IMR-90 (cell line): Measurements from ENCODE around the gene RFX1. TPM values are rescaled to one million over a fixed set of nuclear protein-coding genes. Genes with fewer than 3 reads are reported as not detected.

Experiments used
- ATAC-seq: fragments of 200-7000 bp; cut with Tn5 transposase; 2 replicates; pipeline ENCODE4 v1.9.1; 2020; ENCODE audit warnings: low read depth, mild to moderate bottlenecking, moderate library complexity
- BruUV-seq: library from RNA; stranded (reverse); fragments of 400-500 nt; replicated peaks from 2 replicates; lab custom pipeline; 2021; lab: Mats Ljungman, UMichigan
- CTCF ChIA-PET: fragments of 300-600 bp; formaldehyde crosslinking; extraction: SDS; loops from one replicate; lab custom pipeline; 2021; ENCODE audit warnings: antibody characterized with exemption; lab: Yijun Ruan, JAX
- POLR2A ChIA-PET: fragments of 300-600 bp; sonication (Branson Sonifier 250); formaldehyde crosslinking; loops from one replicate; lab custom pipeline; 2022; ENCODE audit warnings: antibody characterized with exemption; ENCODE audit not compliant: unreplicated experiment; lab: Charles Lee
- DNase-seq: peaks from one replicate; pipeline ENCODE4 v3.0.0; 2013
- H2AFZ ChIP-seq: replicated peaks from 2 replicates; pipeline ENCODE3; 2013; ENCODE audit warnings: low read length, mild to moderate bottlenecking; ENCODE audit not compliant: poor library complexity
- H2AK5ac ChIP-seq: 2 replicates; pipeline ENCODE4 v1.6.1; 2013; ENCODE audit warnings: low read depth, low read length, inconsistent platforms
- H2AK9ac ChIP-seq: replicated peaks from 2 replicates; pipeline ENCODE3; 2013; ENCODE audit warnings: mild to moderate bottlenecking, low read depth, low read length, moderate library complexity; ENCODE audit not compliant: poor library complexity
- H2BK120ac ChIP-seq: 2 replicates; pipeline ENCODE4 v1.6.1; 2013; ENCODE audit warnings: low read depth, low read length, inconsistent platforms
- H2BK15ac ChIP-seq: 3 replicates; pipeline ENCODE4 v1.6.1; 2013; ENCODE audit warnings: low read depth, low read length, inconsistent platforms
- H2BK20ac ChIP-seq: 2 replicates; pipeline ENCODE4 v1.6.1; 2013; ENCODE audit warnings: low read depth, mild to moderate bottlenecking, inconsistent platforms, low read length, moderate library complexity
- H2BK5ac ChIP-seq: 2 replicates; pipeline ENCODE4 v1.6.1; 2013; ENCODE audit warnings: mild to moderate bottlenecking, low read depth, low read length, inconsistent platforms; ENCODE audit not compliant: poor library complexity, severe bottlenecking
- H3K14ac ChIP-seq: replicated peaks from 2 replicates; pipeline ENCODE4 v1.6.1; 2013; ENCODE audit warnings: low read depth, low read length, inconsistent platforms
- H3K18ac ChIP-seq: 2 replicates; pipeline ENCODE4 v1.6.1; 2013; ENCODE audit warnings: low read depth, low read length, control low read depth
- H3K23ac ChIP-seq: 2 replicates; pipeline ENCODE4 v1.6.1; 2013; ENCODE audit warnings: low read depth, low read length, inconsistent platforms
- H3K27ac ChIP-seq: 2 replicates; pipeline ENCODE4 v1.5.1; 2013; ENCODE audit warnings: mild to moderate bottlenecking, control low read depth, low read length; ENCODE audit not compliant: insufficient read depth
- H3K27me3 ChIP-seq: 2 replicates; pipeline ENCODE4 v1.6.1; 2013; ENCODE audit warnings: low read length; ENCODE audit not compliant: control insufficient read depth, insufficient read depth
- H3K36me3 ChIP-seq: 2 replicates; pipeline ENCODE4 v1.6.1; 2013; ENCODE audit warnings: low read length, mixed read lengths; ENCODE audit not compliant: control insufficient read depth, insufficient read depth
- H3K4ac ChIP-seq: 2 replicates; pipeline ENCODE4 v1.6.1; 2013; ENCODE audit warnings: low read depth, low read length, inconsistent platforms
- H3K4me1 ChIP-seq: 2 replicates; pipeline ENCODE4 v1.6.1; 2013; ENCODE audit warnings: low read length, mixed read lengths; ENCODE audit not compliant: control insufficient read depth, insufficient read depth
- H3K4me2 ChIP-seq: 2 replicates; pipeline ENCODE4 v1.6.1; 2013; ENCODE audit warnings: low read depth, mild to moderate bottlenecking, control low read depth, low read length, moderate library complexity
- H3K4me3 ChIP-seq: 2 replicates; pipeline ENCODE4 v1.5.1; 2013; ENCODE audit warnings: low read depth, mild to moderate bottlenecking, control low read depth, low read length, moderate library complexity; ENCODE audit not compliant: insufficient read depth
- H3K56ac ChIP-seq: 2 replicates; pipeline ENCODE4 v1.6.1; 2013; ENCODE audit warnings: low read length, inconsistent platforms; ENCODE audit not compliant: insufficient read depth; ENCODE audit errors: extremely low read depth
- H3K79me1 ChIP-seq, 2 experiments: 2 replicates each; pipeline ENCODE4 v1.6.1; 2013; ENCODE audit warnings: low read length in 2 of 2, inconsistent platforms in 1 of 2, low read depth in 1 of 2
- H3K9ac ChIP-seq: 2 replicates; pipeline ENCODE4 v1.6.1; 2013; ENCODE audit warnings: low read depth, low read length, control low read depth
- H3K9me1 ChIP-seq: 2 replicates; pipeline ENCODE4 v1.6.1; 2013; ENCODE audit warnings: low read length, inconsistent platforms; ENCODE audit not compliant: insufficient read depth
- H3K9me3 ChIP-seq: 2 replicates; pipeline ENCODE4 v1.6.1; 2013; ENCODE audit warnings: low read length; ENCODE audit not compliant: control insufficient read depth, insufficient read depth
- H4K20me1 ChIP-seq: 2 replicates; pipeline ENCODE4 v1.6.1; 2013; ENCODE audit warnings: low read length, inconsistent platforms; ENCODE audit not compliant: insufficient read depth
- H4K5ac ChIP-seq: 2 replicates; pipeline ENCODE4 v1.6.1; 2013; ENCODE audit warnings: mild to moderate bottlenecking, low read depth, low read length, control low read depth
- H4K8ac ChIP-seq, 2 experiments: 2 replicates each; pipeline ENCODE4 v1.6.1; 2013; ENCODE audit warnings: low read depth in 2 of 2, low read length in 2 of 2, control low read depth in 1 of 2, inconsistent platforms in 1 of 2
- H4K91ac ChIP-seq: 2 replicates; pipeline ENCODE4 v1.6.1; 2013; ENCODE audit warnings: low read depth, low read length, inconsistent platforms; ENCODE audit not compliant: insufficient read depth
- CEBPB ChIP-seq: IDR thresholded peaks from 2 replicates; pipeline ENCODE4 v1.6.1; 2012; ENCODE audit warnings: low read depth, low read length, improper control_type of control experiment
- CHD1 ChIP-seq: IDR thresholded peaks from 2 replicates; pipeline ENCODE4 v1.6.1; 2012; ENCODE audit warnings: low read depth, low read length, improper control_type of control experiment
- CTCF ChIP-seq: conservative IDR thresholded peaks from 2 replicates; pipeline ENCODE4 v1.5.1; 2012; ENCODE audit warnings: mild to moderate bottlenecking, low read depth, low read length, improper control_type of control experiment
- FOS ChIP-seq: fragments of 150-350 bp; IDR thresholded peaks from 2 replicates; pipeline ENCODE4 v1.6.1; 2016; ENCODE audit warnings: low read depth, low read length
- POLR2A ChIP-seq: IDR thresholded peaks from 2 replicates; pipeline ENCODE4 v1.6.1; 2012; ENCODE audit warnings: mild to moderate bottlenecking, low read depth, low read length
- RAD21 ChIP-seq: IDR thresholded peaks from 2 replicates; pipeline ENCODE4 v1.6.1; 2012; ENCODE audit warnings: low read length, improper control_type of control experiment
- RCOR1 ChIP-seq: IDR thresholded peaks from 2 replicates; pipeline ENCODE4 v1.6.1; 2012; ENCODE audit warnings: mild to moderate bottlenecking, low read length, improper control_type of control experiment; ENCODE audit not compliant: insufficient replicate concordance
- WGBS, 2 experiments: methylation state at CpG; one replicate each; pipeline versions ENCODE4 v1.1.5 to v1.1.7; 2013; ENCODE audit warnings: missing lambda C conversion rate in 2 of 2; ENCODE audit not compliant: insufficient read length in 1 of 2; ENCODE audit errors: extremely low coverage in 2 of 2; 5-methylcytosine and 5-hydroxymethylcytosine counted together
- dilution Hi-C: fragments of 300-500 bp; cut with HindIII; formaldehyde crosslinking; loops from one replicate; pipeline ENCODE4 v1.14.3; 2018; ENCODE audit warnings: low sequenced_read_pairs; ENCODE audit not compliant: unreplicated experiment
- in situ Hi-C: fragments of 300-500 bp; cut with MboI; formaldehyde crosslinking; loops from 3 replicates; pipeline ENCODE4 v1.14.3; 2019; ENCODE audit warnings: low sequenced_read_pairs, inconsistent platforms, mixed read lengths
- intact Hi-C: fragments of 100-400 bp; cut with micrococcal nuclease; formaldehyde crosslinking; loops from 2 replicates; pipeline ENCODE4 v1.10.0; 2022
- polyA plus RNA-seq, 3 experiments: library from polyadenylated mRNA; depleted of rRNA; stranded (reverse); fragments of >200 nt; gene quantifications; 2 replicates each; pipeline ENCODE4 v1.2.3, GENCODE V29; 2012; ENCODE audit warnings: low replicate concordance in 1 of 3
- total RNA-seq: library from RNA; depleted of rRNA; stranded (reverse); fragments of >200 nt; gene quantifications from 2 replicates; pipeline ENCODE4 v1.2.3, GENCODE V29; 2012
- TF ChIP-seq, protein P1 (sequence below): fragments of 150-350 bp; IDR thresholded peaks from 2 replicates; pipeline ENCODE4 v1.6.1; 2016; ENCODE audit warnings: low read depth, mild to moderate bottlenecking, low read length, moderate library complexity, borderline replicate concordance
- TF ChIP-seq, protein P2 (sequence below): fragments of 150-350 bp; IDR thresholded peaks from 2 replicates; pipeline ENCODE4 v1.6.1; 2017; ENCODE audit warnings: mild to moderate bottlenecking, antibody characterized with exemption, low read length, low read depth

RFX1 gene
- total and polyA plus RNA-seq, 2 of the 4 experiments (the other 2 are of a cell fraction): 0.36 to 3.1 TPM

DNA sequence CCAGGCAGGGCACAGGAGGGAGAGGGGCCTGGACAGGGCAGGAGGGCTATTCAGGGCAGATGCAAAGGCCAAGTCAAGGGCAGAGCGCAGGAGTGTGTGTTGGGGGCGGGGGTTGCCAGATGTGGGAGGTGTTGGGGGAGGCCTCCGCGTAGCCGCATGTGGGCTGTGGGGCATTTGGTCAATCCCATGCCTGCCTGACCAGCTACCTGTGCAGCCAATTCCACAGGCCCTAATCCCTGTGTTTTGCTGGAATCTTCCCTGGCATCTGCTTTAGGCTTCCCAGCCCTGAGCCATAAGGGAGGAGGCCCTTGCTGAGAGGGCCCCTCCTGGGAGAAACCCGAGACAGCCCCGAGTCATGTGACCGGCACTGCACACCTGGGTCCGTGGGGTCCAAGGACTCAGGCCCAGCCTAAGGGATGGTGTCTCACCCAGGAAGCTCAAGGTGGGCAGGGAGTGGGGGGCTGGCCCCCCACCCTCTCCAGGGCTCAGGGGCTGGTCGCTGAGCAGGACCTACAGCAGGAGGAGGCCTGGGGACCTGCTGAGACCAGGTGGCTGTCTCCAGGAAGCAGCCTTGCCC is 20.3 kb downstream of the RFX1 start:
- CTCF ChIA-PET: no interaction called here
- Histone ChIP-seq H3K4ac (peak overlapping the region; percentile 54), H3K4me1 (peaks cover 10% of the 10 kb centered on the region), H4K91ac (peak overlapping the region; percentile 85), H4K20me1 (no peaks in the 10 kb centered on the region), H2BK5ac (peak overlapping the region; percentile 19), H3K23ac (no peak overlapping the region), H2BK15ac (no peak overlapping the region), H3K4me2 (no peak overlapping the region), H2AFZ (peak overlapping the region; percentile 89), H4K5ac (peak overlapping the region; percentile 91), H3K9me3 (no peaks in the 10 kb centered on the region), H2BK20ac (no peak overlapping the region), H3K79me1 (peaks cover 0 to 23% of the 10 kb centered on the region in 2 experiments; a peak in 1 of 4 replicates), H3K9me1 (peaks cover 11% of the 10 kb centered on the region), H3K18ac (no peak overlapping the region), H2BK120ac (peak overlapping the region; percentile 42; the same call in 1 of the 2 replicates), H3K36me3 (peaks cover 8% of the 10 kb centered on the region; the same call in 1 of the 2 replicates), H2AK9ac (peak overlapping the region; percentile 96), H4K8ac (peak overlapping the region; percentile 94 to 95), H3K56ac (no peak overlapping the region), H3K14ac (peak overlapping the region; percentile 17; the same call in 1 of the 2 replicates), H3K27me3 (no peaks in the 10 kb centered on the region), H3K9ac (no peak overlapping the region), H3K4me3 (no peak overlapping the region), H3K27ac (peak overlapping the region; percentile 35; the same call in 1 of the 2 replicates), H2AK5ac (peak overlapping the region; percentile 62)
- POLR2A ChIA-PET: no interaction called here
- 69% methylated on average over 3 of the region's 10 CpGs; no CpG with 5 or more reads in 1 of the 2 experiments for WGBS, 2 experiments
- intact Hi-C loops (no loop called here), dilution Hi-C loops (no loop called here), in situ Hi-C loops (no loop called here)
- TF ChIP-seq, protein P1, sequence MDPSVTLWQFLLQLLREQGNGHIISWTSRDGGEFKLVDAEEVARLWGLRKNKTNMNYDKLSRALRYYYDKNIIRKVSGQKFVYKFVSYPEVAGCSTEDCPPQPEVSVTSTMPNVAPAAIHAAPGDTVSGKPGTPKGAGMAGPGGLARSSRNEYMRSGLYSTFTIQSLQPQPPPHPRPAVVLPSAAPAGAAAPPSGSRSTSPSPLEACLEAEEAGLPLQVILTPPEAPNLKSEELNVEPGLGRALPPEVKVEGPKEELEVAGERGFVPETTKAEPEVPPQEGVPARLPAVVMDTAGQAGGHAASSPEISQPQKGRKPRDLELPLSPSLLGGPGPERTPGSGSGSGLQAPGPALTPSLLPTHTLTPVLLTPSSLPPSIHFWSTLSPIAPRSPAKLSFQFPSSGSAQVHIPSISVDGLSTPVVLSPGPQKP: no peak
- TF ChIP-seq CTCF (no peak), CEBPB (no peak), RCOR1 (no peak), RAD21 (no peak), CHD1 (no peak), POLR2A (no peak), FOS (no peak)
- TF ChIP-seq, protein P2, sequence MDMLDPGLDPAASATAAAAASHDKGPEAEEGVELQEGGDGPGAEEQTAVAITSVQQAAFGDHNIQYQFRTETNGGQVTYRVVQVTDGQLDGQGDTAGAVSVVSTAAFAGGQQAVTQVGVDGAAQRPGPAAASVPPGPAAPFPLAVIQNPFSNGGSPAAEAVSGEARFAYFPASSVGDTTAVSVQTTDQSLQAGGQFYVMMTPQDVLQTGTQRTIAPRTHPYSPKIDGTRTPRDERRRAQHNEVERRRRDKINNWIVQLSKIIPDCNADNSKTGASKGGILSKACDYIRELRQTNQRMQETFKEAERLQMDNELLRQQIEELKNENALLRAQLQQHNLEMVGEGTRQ: no peak
- ATAC-seq (no peak), DNase-seq (no peak)
- no TSS peak for BruUV-seq
